HepG2 (cell line): ENCODE data around the gene OR2K2. TPM values are rescaled to one million over a fixed set of nuclear protein-coding genes. Genes with fewer than 3 reads are reported as not detected.

Source experiments
- ARID5B ChIP-seq: IDR thresholded peaks from 2 replicates; pipeline ENCODE4 v1.4.0; 2020; ENCODE audit warnings: mild to moderate bottlenecking, missing genetic modification reagents
- ATF5 ChIP-seq: sonication (generic); formaldehyde crosslinking; IDR thresholded peaks from 2 replicates; pipeline ENCODE4 v1.4.0; 2020; ENCODE audit warnings: mild to moderate bottlenecking, low read depth, missing genetic modification reagents
- CEBPG ChIP-seq: IDR thresholded peaks from 2 replicates; pipeline ENCODE4 v1.6.1; 2016
- MEF2D ChIP-seq: sonication (generic); formaldehyde crosslinking; IDR thresholded peaks from 2 replicates; pipeline ENCODE4 v1.5.1; 2020; ENCODE audit warnings: mild to moderate bottlenecking, missing genetic modification reagents
- MNT ChIP-seq: fragments of 450-650 bp; IDR thresholded peaks from 2 replicates; pipeline ENCODE4 v1.6.1; 2016
- NPAS2 ChIP-seq: sonication (generic); formaldehyde crosslinking; IDR thresholded peaks from 2 replicates; pipeline ENCODE4 v1.8.0; 2022; ENCODE audit warnings: mild to moderate bottlenecking, missing genetic modification reagents, borderline replicate concordance
- SMARCC2 ChIP-seq: fragments of 450-650 bp; IDR thresholded peaks from 2 replicates; pipeline ENCODE4 v1.6.1; 2017; ENCODE audit warnings: antibody characterized with exemption, mild to moderate bottlenecking
- SNAPC5 ChIP-seq: sonication (generic); formaldehyde crosslinking; IDR thresholded peaks from 2 replicates; pipeline ENCODE4 v1.8.1; 2023; ENCODE audit warnings: mild to moderate bottlenecking, missing genetic modification reagents, borderline replicate concordance
- SOX13 ChIP-seq, 3 experiments: fragments of 450-650 bp in 1 of 3; sonication (generic) in 1 of 3; formaldehyde crosslinking in 1 of 3; IDR thresholded peaks in 2 of 3; conservative IDR thresholded peaks in 1 of 3; 2 replicates each; pipeline versions ENCODE4 v1.5.0 to v1.6.1; 2016 to 2020; ENCODE audit warnings: antibody characterized with exemption in 1 of 3, mild to moderate bottlenecking in 1 of 3, missing compliant biosample characterization in 1 of 3, missing genetic modification reagents in 1 of 3, moderate library complexity in 1 of 3
- THAP9 ChIP-seq: sonication (generic); formaldehyde crosslinking; IDR thresholded peaks from 2 replicates; pipeline ENCODE4; 2020; ENCODE audit warnings: missing genetic modification reagents, mild to moderate bottlenecking, borderline replicate concordance
- ZFP90 ChIP-seq: sonication (generic); formaldehyde crosslinking; IDR thresholded peaks from 2 replicates; pipeline ENCODE4 v1.8.0; 2022; ENCODE audit warnings: missing genetic modification reagents, mild to moderate bottlenecking, inconsistent platforms, borderline replicate concordance
- ZMYM2 ChIP-seq: sonication (generic); formaldehyde crosslinking; IDR thresholded peaks from 2 replicates; pipeline ENCODE4 v1.8.0; 2022; ENCODE audit warnings: mild to moderate bottlenecking, missing genetic modification reagents
- ZMYM4 ChIP-seq: sonication (generic); formaldehyde crosslinking; IDR thresholded peaks from 2 replicates; pipeline ENCODE4 v1.8.1; 2023; ENCODE audit warnings: mild to moderate bottlenecking, missing genetic modification reagents
- ZNF224 ChIP-seq: sonication (generic); formaldehyde crosslinking; IDR thresholded peaks from 2 replicates; pipeline ENCODE4 v1.5.0; 2020; ENCODE audit warnings: mild to moderate bottlenecking, missing genetic modification reagents
- ZNF362 ChIP-seq: sonication (generic); formaldehyde crosslinking; IDR thresholded peaks from 2 replicates; pipeline ENCODE4 v1.4.0; 2020; ENCODE audit warnings: missing genetic modification reagents, mild to moderate bottlenecking, borderline replicate concordance
- ZNF703 ChIP-seq: sonication (generic); formaldehyde crosslinking; IDR thresholded peaks from 2 replicates; pipeline ENCODE4 v1.5.1; 2020; ENCODE audit warnings: missing genetic modification reagents, mild to moderate bottlenecking, moderate library complexity, borderline replicate concordance
- ZSCAN31 ChIP-seq: sonication (generic); formaldehyde crosslinking; IDR thresholded peaks from 2 replicates; pipeline ENCODE4 v1.5.0; 2020; ENCODE audit warnings: low read depth, mild to moderate bottlenecking, missing genetic modification reagents
- polyA plus RNA-seq, 8 experiments: library from polyadenylated mRNA; depleted of rRNA in 3 of 8; stranded (reverse) in 7 of 8; unstranded in 1 of 8; fragments of >200 nt; fragmentation: Illumina TruSeq in 4 of 8; extraction: Trizol in 4 of 8; gene quantifications; 2 replicates each; pipeline versions ENCODE4 v1.2.1 to v1.2.3, GENCODE V29; 2011 to 2016; ENCODE audit warnings: low read depth in 4 of 8, missing spikeins in 1 of 8, mixed read lengths in 1 of 8; ENCODE audit not compliant: insufficient read depth in 1 of 8
- total RNA-seq, 5 experiments: library from RNA; depleted of rRNA; stranded (reverse); fragments of >200 nt; fragmentation: Illumina TruSeq; extraction: Trizol; gene quantifications; 2 replicates each; pipeline ENCODE4 v1.2.3, GENCODE V29; 2016; ENCODE audit warnings: low read depth in 1 of 5

OR2K2 gene
- total and polyA plus RNA-seq, 2 of the 13 experiments (the other 11 are each of a cell fraction or from before 2014, with no cell fraction given) = not detected

- TF ChIP-seq ARID5B = peak; percentile 99
- TF ChIP-seq ZNF703 (CRISPR knock-in tag) = 0 out of 2 replicates have a peak, but pooled peaks have one; percentile 64
- no peak for TF ChIP-seq MNT
- no peak for TF ChIP-seq SNAPC5 (CRISPR knock-in tag)
- TF ChIP-seq ZNF224 (CRISPR knock-in tag) = no peak
- TF ChIP-seq NPAS2 (CRISPR knock-in tag) = no peak
- no peak for TF ChIP-seq ZNF362 (CRISPR knock-in tag)
- TF ChIP-seq ATF5 (CRISPR knock-in tag) = no peak
- TF ChIP-seq ZSCAN31 (CRISPR knock-in tag) = no peak
- TF ChIP-seq ZMYM2 (CRISPR knock-in tag) = no peak
- TF ChIP-seq ZMYM4 = peak; percentile 27; the same call in 1 of the 2 replicates
- TF ChIP-seq MEF2D (CRISPR knock-in tag) = 0 out of 2 replicates have a peak, but pooled peaks have one; percentile 31
- no peak for TF ChIP-seq THAP9 (CRISPR knock-in tag)
- TF ChIP-seq ZFP90 (CRISPR knock-in tag) = no peak
- TF ChIP-seq SOX13 (IDR thresholded peaks at IDR 0.05) = peak; percentile 79; the same call in 1 of the 2 replicates
- peak in 1 of 2 experiments; percentile 91; a peak in 2 of 4 replicates for TF ChIP-seq SOX13 (CRISPR knock-in tag; conservative IDR thresholded peaks at IDR 0.05 in 1 of 2, IDR thresholded peaks at IDR 0.05 in 1 of 2)
- TF ChIP-seq CEBPG (CRISPR knock-in tag) = peak; percentile 72
- TF ChIP-seq SMARCC2 = no peak
Observed at GRCh38 chr9:111348821-111349271, 18.8 kb upstream of the OR2K2 start (continued).
